ENCODE results near the gene OGA.

Gene OGA

DNA sequence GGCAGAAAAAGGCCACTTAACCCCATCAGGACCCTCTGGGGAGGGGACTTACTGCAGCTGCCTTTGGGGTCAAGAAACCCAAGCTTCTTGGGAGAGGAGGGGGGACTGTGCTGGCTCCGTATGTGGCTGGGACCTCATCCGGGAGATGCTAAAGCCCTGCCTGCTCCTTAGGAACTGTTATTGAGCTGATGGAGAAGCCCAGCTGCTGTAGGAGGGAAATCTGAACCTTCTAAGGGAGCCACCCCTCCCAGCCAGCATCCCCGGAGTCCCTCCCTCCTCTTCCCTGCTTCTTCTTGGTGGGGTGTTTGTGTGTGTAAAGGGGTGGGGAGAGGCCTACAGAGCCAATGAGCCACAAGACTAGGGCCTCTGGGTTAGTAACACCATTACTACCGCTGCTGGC is 17.1 kb upstream of the OGA start:
- DNase-seq (ENCODE audit: low read depth) = no peak

DNA sequence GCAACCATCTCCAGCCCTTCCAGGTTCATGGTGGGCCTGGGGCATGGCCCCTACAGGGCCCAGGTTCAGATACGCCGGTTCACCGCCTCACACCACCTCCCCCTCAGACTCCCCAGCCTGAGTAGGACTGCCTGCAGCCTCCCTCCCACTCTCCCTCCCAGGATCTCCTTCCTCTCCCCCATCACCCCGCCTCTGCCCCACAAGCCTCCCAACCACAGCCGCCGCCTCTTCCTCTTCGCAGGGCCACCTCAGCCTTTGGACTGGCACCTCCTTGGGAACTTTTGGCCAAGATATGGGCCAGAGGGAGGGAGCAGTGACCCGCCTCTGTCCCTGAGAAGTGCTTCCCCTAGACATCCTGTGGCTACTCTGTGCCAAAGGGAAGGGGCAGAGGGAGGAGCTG is 16.1 kb upstream of the OGA start:
- DNase-seq (ENCODE audit: low read depth) = no peak

DNA sequence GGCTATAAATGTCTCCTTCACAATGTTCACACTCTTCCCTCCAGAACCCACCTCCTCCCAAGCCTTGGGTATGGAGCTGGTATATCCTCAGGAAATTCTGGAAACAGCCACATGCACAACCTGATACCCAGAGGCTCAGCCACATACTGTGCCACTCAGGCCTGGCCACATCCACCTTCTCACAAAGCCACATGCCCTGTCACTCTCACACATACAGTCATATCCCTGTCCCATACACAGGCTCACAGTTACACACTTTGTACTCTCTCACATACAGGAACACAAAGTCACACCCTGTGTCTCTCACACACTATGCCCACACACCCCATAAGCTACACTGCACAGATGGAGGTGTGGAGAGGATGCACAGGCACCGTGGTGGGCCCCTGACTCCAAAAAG is 15.2 kb upstream of the OGA start:
- no peak for DNase-seq (ENCODE audit: low read depth)

GRCh38 chr10:101832325-101832771 is 14.1 kb upstream of the OGA start:
- DNase-seq (ENCODE audit: low read depth) = no peak

DNA sequence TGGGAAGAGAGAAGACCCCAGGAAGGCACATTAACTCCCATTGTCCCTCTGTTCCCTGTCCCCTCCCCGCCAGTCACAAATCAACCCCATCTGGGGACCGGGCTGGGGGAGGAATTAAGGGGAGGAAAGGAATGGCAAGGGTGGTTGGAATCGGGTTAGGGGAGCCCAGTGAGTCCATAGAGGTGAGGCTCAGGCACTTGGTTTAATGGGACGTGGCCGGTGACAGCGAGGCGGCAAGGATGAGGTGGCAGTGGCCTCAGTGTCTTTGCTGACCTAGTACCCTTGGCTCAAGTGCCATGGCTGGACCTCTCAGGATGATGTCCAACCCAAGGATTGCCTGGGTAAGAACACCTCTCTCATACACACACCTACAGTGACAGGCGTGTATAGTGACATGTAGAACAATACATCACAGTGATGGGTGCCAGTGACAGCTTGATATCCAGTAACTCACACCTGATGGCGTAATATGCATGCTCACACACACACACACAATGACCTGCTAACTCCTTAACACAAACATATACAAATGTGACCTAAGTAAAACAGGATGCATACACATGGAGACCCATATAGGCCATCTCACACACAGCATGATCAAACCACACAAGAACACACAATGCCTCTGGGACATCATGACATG is 13.0 kb upstream of the OGA start:
- DNase-seq (ENCODE audit: low read depth) = no peak

GRCh38 chr10:101830322-101831168 is 12.3 kb upstream of the OGA start:
- DNase-seq (ENCODE audit: low read depth) = peak; percentile 90

DNA sequence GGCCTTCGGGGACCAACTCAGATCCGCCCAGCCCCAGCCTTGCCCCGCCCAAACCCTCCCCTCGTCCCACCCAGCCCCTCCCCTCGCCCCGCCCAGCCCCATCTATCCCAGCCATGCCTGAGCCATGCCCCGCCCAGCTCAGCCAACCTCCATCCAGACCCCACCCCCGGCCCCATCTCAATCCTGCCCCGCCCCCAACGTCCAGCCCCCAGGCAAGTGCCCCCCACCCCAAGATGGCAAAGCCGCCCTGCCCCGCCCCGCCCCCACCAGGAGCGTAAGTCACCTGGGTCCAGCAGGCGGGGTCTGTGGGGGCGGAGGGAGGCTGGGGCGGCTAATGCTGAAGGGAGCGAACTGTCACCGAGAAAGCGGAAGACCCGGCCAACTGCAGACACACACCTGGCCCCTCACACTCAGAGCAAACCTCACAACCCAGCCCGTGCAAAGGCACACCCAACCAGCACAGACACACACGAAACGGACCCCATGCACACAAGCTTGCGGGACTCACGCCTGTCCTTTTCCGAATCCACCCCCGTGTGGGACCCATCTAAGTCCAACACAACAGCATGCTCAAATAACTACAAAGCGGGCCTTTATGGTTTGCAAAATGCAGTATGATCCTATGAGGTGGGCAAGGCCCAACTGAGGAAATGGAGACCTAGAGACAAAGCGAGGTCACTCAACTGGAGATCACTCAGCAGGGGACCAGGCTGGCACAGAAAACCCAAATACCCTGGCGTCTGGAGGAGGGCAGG is 11.5 kb upstream of the OGA start:
- DNase-seq (ENCODE audit: low read depth) = peak; percentile 44

DNA sequence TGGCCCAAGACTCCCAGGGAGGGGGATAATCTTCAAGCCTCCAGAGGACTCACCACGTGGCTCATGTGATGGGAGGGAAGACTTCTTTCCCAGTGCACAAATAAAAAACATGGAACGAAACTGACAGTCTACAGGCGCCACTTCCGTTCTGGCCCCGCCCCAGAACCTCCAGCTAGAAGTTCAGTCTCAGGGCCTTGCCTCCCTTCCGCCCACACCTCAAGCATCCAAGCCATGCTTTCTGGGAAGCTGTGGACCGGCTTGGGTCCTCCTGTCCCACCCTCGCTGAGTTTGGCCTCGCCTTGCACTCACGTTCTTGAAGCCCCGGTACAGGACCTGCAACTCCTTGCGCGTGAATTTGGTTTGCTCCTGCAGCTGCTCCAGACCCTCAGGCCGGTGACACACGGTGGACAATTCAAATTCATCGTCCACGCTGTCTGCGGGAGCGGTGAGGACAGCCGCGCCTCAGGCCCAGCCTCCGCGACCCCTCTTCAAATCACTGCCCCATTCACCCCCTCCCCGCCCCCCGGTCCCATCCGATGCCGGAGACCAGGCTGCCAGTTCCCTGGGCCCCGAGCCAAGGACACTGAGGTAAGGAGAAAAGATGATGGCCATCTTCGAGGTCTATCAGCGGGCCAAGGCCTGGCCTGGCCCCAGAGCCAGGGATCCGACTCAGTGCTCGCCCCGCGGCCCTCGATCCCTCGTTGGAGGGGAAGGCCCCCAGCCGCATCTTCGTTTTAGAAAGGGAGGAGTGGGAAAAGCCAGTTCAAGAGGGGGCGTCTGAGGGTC is 10.7 kb upstream of the OGA start:
- no peak for DNase-seq (ENCODE audit: low read depth)

DNA sequence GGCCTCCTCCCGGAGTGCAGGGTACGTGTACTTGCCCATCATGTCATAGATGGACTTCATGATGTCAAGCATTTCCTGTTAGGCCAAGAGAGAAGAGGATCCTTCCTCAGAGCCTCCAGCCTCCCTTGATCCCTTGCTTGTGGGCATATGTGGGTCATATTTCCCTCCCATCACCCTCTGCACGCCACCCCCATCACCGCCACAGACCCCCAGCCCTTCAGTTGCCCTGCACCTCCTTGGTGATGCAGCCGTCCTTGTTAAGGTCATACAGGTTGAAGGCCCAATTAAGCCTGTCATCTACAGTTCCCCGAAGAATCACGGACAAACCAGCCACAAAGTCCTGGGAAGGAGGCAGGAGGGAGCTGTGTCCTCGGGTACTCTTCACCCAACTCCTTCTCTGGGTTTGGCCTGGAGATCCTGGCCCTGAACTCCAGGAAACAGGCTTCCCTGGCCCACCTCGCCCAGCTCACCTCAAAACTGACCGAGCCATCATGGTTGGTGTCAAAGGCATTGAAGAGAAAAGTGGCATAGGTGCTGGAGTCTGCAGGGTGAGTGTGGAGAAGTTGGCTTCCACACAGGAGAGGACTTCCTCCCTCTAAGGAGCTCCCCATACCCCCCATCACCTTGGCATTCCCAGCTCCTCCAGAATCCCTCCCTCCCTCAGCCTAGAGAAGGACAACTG is 9.8 kb upstream of the OGA start:
- no peak for DNase-seq (ENCODE audit: low read depth)

DNA sequence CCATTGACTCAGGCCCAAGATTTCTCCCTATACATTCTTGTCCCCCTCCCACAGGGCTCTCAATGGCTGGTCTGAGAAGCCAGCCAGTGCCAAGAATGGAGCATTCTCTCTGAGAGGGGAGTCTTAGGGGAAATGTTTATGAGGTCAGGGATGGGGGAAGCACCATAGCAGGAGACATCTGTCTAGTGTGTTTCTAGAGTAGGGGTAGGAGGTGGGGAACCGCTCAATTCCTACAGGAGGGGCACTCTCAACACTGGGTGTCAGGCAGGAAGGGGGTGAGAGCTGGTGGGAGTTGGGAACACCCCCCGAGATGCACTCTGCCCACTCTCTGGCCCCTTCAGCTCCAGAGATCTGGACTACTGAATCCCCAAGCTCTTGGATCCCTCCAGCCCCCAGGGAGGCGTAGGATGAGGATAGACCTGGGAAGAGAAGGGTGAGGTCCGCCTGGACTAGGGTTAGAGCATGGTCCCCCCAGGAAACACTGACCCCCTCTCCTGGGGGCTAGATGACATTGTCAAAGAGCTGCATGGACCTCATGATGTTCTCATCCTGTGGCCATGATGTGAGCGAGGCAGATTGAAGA is 8.7 kb upstream of the OGA start:
- no peak for DNase-seq (ENCODE audit: low read depth)

DNA sequence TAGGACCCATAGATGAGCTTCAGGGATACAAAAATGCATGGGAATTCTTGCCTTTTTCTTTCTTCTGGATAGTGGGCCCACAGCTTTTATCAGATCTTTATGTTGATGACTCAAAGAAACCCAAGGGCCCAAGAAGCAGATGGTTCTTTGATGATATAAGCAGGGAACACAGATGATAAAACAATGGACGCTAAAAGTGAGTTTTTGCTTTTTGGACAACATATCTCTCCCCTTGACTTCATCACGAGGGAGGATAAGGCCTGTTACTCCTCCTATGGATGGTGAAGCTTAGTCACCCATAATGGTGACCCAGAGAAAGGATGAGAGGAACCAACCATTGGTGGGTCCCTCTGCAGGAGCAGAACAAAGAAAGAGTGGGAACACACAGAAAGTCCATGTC is 6.5 kb upstream of the OGA start:
- DNase-seq (ENCODE audit: low read depth) = no peak

DNA sequence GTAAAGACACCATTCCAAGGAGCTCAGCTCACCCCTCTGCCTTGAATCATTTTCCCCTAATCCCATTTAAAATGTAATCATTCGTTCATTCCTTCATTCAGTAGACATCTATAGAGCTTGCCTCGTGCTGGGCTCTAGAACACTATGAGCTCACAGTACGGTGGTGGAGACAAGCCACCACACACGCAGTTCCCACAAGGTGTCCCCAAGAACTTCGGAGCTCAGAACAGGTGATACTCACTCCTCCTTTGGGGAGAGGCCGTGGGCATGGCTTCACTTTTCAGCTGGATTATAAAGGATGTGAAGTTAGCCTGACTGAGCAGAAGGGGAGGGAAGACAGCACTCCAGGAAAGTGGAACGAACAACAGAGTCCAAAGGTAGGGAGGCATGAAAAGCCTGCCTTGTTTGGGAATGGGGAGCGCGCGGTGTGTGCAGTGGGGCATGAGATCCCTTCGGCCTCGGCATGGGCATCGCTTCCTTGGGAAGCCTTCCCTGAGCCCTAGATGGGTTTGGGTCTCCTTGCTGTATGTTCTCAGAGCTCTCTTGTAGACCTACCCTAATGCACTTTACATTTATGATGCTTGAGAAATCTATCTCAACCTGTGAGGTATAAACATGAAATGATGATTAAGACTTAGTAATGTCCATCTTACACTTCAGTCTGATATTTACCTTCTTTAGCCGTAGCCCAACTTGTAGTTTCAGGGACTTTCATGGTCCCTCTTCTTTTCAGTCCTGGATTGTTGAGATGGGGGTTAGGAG is 809 bp upstream of the OGA start:
- DNase-seq (ENCODE audit: low read depth) = peak; percentile 42

DNA sequence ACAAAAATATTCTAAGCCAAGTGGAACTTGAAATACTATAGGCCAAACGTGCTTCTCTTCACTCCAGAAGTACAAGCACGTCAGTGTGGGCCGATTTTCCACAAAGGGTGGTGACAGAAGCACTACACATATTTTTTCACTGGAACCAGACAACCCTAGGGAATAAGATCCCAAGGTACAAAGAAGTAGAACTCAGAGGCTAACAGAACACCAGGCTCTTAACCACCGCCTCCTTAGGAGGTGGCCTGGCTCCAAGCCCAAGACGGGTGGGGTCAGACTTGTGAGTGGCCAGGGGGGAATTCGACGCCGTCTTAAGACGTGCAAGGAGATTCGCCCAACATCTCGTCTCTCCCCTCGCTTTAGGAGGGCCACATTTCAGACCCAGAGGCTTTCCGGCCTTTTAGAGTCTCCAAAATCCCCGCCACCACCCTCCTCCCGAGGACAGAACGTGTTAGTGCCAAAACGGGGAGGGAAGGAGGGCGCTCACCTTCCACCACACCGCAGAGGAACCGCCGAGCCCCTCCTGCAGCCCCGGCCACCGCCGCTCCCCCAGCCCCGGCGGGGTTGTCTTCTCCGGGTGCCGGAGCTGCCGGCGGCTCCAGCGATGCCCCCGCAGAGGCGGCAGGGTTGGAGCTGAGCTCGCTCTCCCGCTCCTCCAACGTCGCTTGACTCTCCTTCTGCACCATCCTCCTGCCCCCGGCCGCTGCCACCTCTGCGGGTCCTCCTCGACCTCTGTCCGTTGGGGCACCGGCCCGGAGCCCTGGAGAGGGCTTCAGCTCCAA is 716 bp downstream of the OGA start:
- DNase-seq (ENCODE audit: low read depth) = peak; percentile 98

DNA sequence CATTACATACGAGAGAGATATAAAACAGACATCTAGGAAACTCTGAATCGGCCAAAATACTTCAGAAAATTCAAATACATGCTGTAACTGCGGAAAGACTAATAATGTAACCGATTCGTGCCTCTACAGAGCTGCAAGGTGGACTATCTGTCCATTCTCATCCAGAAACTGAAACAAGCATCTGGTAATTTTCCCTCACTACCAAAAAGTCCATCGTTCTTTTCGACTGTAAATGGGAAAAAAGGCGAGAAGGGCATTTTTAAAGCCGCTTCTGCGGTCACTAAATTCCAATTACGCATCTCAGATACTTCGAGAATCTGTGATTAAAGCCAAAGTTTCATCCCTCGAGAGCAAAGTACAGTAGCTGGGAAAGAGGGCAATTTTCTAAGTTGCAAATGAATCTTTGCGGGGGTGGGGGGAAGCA is 1.3 kb downstream of the OGA start:
- no peak for DNase-seq (ENCODE audit: low read depth)

DNA sequence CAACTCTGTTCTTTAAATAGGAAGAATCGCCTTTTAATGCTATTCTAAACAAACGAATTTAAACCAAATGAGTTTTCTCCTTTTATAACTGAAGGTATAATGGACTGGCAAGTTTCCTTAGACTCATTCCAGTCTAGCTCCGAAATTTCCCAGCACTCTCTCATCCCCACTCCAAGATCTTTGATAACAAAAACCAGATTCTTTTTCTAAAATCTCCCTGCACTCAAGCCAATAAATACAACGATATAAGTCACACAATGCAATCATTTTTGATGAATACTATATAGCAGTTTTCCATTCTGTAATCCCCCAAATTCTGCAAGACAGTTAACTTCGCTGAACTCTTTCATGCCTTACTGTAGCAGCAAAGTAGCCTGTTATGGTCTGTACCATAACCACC is 1.9 kb downstream of the OGA start:
- no peak for DNase-seq (ENCODE audit: low read depth)

GRCh38 chr10:101814466-101815071 is 3.7 kb downstream of the OGA start:
- no peak for DNase-seq (ENCODE audit: low read depth)

- no peak for DNase-seq (ENCODE audit: low read depth)
These were observed 5.6 kb downstream of the OGA start for GRCh38 chr10:101812606-101813005.

DNA sequence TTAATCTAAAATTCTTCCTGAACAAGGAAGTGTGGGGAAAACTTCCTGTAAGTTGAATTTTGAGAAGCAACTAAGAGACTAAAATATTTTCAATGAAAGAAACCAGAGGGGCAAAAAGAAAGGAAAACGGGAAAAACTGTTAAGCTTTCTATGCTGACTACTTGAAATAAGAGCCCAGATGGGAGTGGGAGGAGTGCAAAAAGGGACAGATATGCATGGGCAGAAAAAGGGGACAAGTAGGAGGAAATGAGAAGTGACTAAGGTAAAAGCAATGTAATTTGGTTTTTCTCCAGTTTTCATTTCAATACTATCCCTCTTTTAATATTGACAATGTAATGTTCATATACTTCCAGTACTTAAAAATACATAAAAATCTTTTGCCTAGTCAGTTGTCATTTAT is 11.1 kb downstream of the OGA start:
- DNase-seq (ENCODE audit: low read depth) = no peak

DNA sequence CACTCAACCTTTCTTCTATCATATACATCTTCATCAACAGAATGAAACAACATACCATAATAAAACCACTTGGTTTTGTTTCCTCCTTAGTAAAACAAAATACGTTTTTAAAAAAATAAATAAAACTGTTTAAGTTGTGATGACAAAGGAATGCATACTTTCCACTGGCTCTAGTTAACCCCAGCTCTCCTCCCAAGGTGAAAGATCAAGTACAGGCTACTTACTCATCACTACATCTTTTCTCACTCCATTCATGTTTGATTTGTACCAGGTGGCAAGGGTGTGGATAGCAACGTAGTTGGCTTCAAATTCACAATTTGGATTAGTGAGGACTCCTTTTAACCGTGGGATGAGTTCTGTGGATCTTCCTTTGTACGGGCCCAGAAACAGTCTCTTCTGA is 14.7 kb downstream of the OGA start:
- DNase-seq (ENCODE audit: low read depth) = no peak
